B cell (primary cell): ENCODE results near the gene C7. TPM values are rescaled to one million over a fixed set of nuclear protein-coding genes. Genes with fewer than 3 reads are reported as not detected.

ENCODE experiments used
- ATAC-seq: fragments of 200-7000 bp; cut with Tn5 transposase; one replicate; pipeline ENCODE4 v1.10.0; 2021; ENCODE audit warnings: low read depth, mild to moderate bottlenecking, moderate number of reproducible peaks, moderate library complexity
- CTCF ChIA-PET: fragments of 350-600 bp; sonication (Branson Sonifier 250); formaldehyde crosslinking; loops from one replicate; lab custom pipeline; 2021; ENCODE audit warnings: antibody characterized with exemption, inconsistent platforms; lab: Charles Lee
- POLR2A ChIA-PET: fragments of 350-600 bp; sonication (Branson Sonifier 250); formaldehyde crosslinking; loops from one replicate; lab custom pipeline; 2021; ENCODE audit warnings: antibody characterized with exemption; lab: Charles Lee
- DNase-seq: peaks from one replicate; pipeline ENCODE4 v3.0.0; 2013
- H2AFZ ChIP-seq: 2 replicates; pipeline ENCODE4 v1.6.1; 2012; ENCODE audit warnings: mild to moderate bottlenecking, low read depth, low read length; ENCODE audit not compliant: insufficient read depth, poor library complexity, severe bottlenecking
- H3K27ac ChIP-seq, 2 donors: 1 replicate in 1 of 2; 2 replicates in 1 of 2; pipeline ENCODE4 v1.5.1; 2012 to 2013; ENCODE audit warnings: low read length in 2 of 2, mild to moderate bottlenecking in 2 of 2, moderate library complexity in 1 of 2
- H3K27me3 ChIP-seq, 4 experiments: fragments of 200-600 bp in 1 of 4; sonication (generic) in 1 of 4; replicated peaks in 1 of 4; 1 replicate in 2 of 4; 2 replicates in 2 of 4; pipeline versions ENCODE4 v1.6.1 to v1.7.0; 2013 to 2016; ENCODE audit warnings: low read length in 3 of 4, mild to moderate bottlenecking in 2 of 4, mixed read lengths in 1 of 4, moderate library complexity in 1 of 4; ENCODE audit not compliant: insufficient read depth in 4 of 4, control insufficient read depth in 3 of 4; ENCODE audit errors: control extremely low read depth in 1 of 4
- H3K36me3 ChIP-seq, 2 experiments: replicated peaks in 1 of 2; 1 replicate in 1 of 2; 2 replicates in 1 of 2; pipeline versions ENCODE4 v1.6.1 to v1.7.1; 2013; ENCODE audit warnings: low read length in 1 of 2; ENCODE audit not compliant: insufficient read depth in 2 of 2, control insufficient read depth in 1 of 2; ENCODE audit errors: control extremely low read depth in 1 of 2, extremely low read depth in 1 of 2
- H3K4me1 ChIP-seq, 2 donors: fragments of 200-600 bp in 1 of 2; sonication (generic) in 1 of 2; 1 replicate in 1 of 2; 2 replicates in 1 of 2; pipeline versions ENCODE4 v1.5.1 to v1.6.1; 2013 to 2017; ENCODE audit warnings: low read length in 2 of 2; ENCODE audit not compliant: control insufficient read depth in 2 of 2, insufficient read depth in 2 of 2
- H3K4me2 ChIP-seq: replicated peaks from 2 replicates; pipeline ENCODE3; 2012; ENCODE audit warnings: mild to moderate bottlenecking, low read depth, low read length; ENCODE audit not compliant: poor library complexity, severe bottlenecking
- H3K4me3 ChIP-seq, 5 experiments: fragments of 200-600 bp in 1 of 5; sonication (generic) in 1 of 5; 1 replicate in 3 of 5; 2 replicates in 2 of 5; pipeline versions ENCODE4 v1.5.1 to v1.7.0; 2011 to 2016; ENCODE audit warnings: low read length in 4 of 5, mild to moderate bottlenecking in 4 of 5, low read depth in 2 of 5, control low read depth in 1 of 5, moderate library complexity in 1 of 5; ENCODE audit not compliant: insufficient read depth in 1 of 5; ENCODE audit errors: control extremely low read depth in 1 of 5, extremely low read depth in 1 of 5
- H3K79me2 ChIP-seq: fragments of 200-600 bp; sonication (generic); one replicate; pipeline ENCODE4 v1.6.0; 2016; ENCODE audit warnings: low read length; ENCODE audit not compliant: control insufficient read depth, insufficient read depth
- H3K9ac ChIP-seq: fragments of 200-600 bp; sonication (generic); 2 replicates; pipeline ENCODE4 v1.6.1; 2017; ENCODE audit warnings: mild to moderate bottlenecking, low read length, moderate library complexity
- H3K9me3 ChIP-seq, 3 donors: one replicate each; pipeline versions ENCODE4 v1.6.1 to v1.7.1; 2013; ENCODE audit warnings: low read length in 2 of 3; ENCODE audit not compliant: control insufficient read depth in 2 of 3, insufficient read depth in 1 of 3; ENCODE audit errors: control extremely low read depth in 1 of 3
- H4K20me1 ChIP-seq: 2 replicates; pipeline ENCODE4 v1.6.0; 2012; ENCODE audit warnings: mild to moderate bottlenecking, low read length; ENCODE audit not compliant: insufficient read depth, control insufficient read depth, poor library complexity, severe bottlenecking
- H3K27ac Mint-ChIP-seq: one replicate; pipeline ENCODE4 v1.8.0; 2021; ENCODE audit warnings: mixed read lengths
- H3K27me3 Mint-ChIP-seq: one replicate; pipeline ENCODE4 v1.8.0; 2021; ENCODE audit warnings: mixed read lengths
- H3K4me1 Mint-ChIP-seq: one replicate; pipeline ENCODE4 v1.8.0; 2021; ENCODE audit warnings: mixed read lengths
- H3K4me3 Mint-ChIP-seq: one replicate; pipeline ENCODE4 v1.8.0; 2021; ENCODE audit warnings: mixed read lengths
- H3K9me3 Mint-ChIP-seq: one replicate; pipeline ENCODE4 v1.8.0; 2022; ENCODE audit warnings: mixed read lengths; ENCODE audit not compliant: insufficient read depth
- EZH2 ChIP-seq: IDR thresholded peaks from 2 replicates; pipeline ENCODE4 v1.6.1; 2012; ENCODE audit warnings: borderline replicate concordance, low read depth, mild to moderate bottlenecking, moderate library complexity, low read length; ENCODE audit not compliant: insufficient read depth, poor library complexity, severe bottlenecking
- WGBS: methylation state at CpG from one replicate; pipeline ENCODE4 v1.1.5; 2013; ENCODE audit warnings: missing lambda C conversion rate; ENCODE audit not compliant: insufficient coverage; 5-methylcytosine and 5-hydroxymethylcytosine counted together
- intact Hi-C: fragments of 100-400 bp; cut with micrococcal nuclease; formaldehyde crosslinking; loops from one replicate; pipeline ENCODE4 v1.10.0; 2022
- polyA plus RNA-seq: library from polyadenylated mRNA; depleted of rRNA; stranded (reverse); fragments of >200 nt; gene quantifications from 2 replicates; pipeline ENCODE4 v1.2.3, GENCODE V29; 2012
- total RNA-seq, 2 donors: library from RNA; stranded (reverse); fragments of 120-200 nt in 1 of 2; gene quantifications; 1 replicate in 1 of 2; 2 replicates in 1 of 2; pipeline versions ENCODE4 v1.2.3 to v1.2.4, GENCODE V29; 2013 to 2022
- TF ChIP-seq, protein P1 (sequence below): fragments of 200-600 bp; IDR thresholded peaks from one replicate; pipeline ENCODE4 v1.8.0; 2022; ENCODE audit warnings: antibody characterized with exemption, mild to moderate bottlenecking

The C7 gene
- total and polyA plus RNA-seq, 2 donors (not counting 1 experiment from before 2014, with no cell fraction given), result not detected

GRCh38 chr5:40988746-40989510, 79.6 kb downstream of the C7 start:
- no peaks in the 10 kb centered on the region for H3K36me3 ChIP-seq
- no peaks in the 10 kb centered on the region for H3K79me2 ChIP-seq
- no peaks in the 10 kb centered on the region for H4K20me1 ChIP-seq
- no peak overlapping the region for H3K27ac Mint-ChIP-seq
- DNase-seq (no peak), ATAC-seq (no peak)
- no peaks in the 10 kb centered on the region for H3K4me1 ChIP-seq
- H3K4me3 ChIP-seq, result no peak overlapping the region
- 89% methylated on average over 4 of the region's 8 CpGs for WGBS
- H3K9me3 ChIP-seq, result no peaks in the 10 kb centered on the region
- H3K4me1 Mint-ChIP-seq, result no peaks in the 10 kb centered on the region
- no peak overlapping the region for H3K4me2 ChIP-seq
- no peak overlapping the region for H3K9ac ChIP-seq
- intact Hi-C loops, result no loop called here
- peaks cover 4% of the 10 kb centered on the region for H3K27me3 Mint-ChIP-seq
- ChIA-PET POLR2A (no interaction called here), CTCF (no interaction called here)
- H3K27ac ChIP-seq, result no peak overlapping the region
- peaks cover 6% of the 10 kb centered on the region for H3K9me3 Mint-ChIP-seq
- no peak overlapping the region for H3K4me3 Mint-ChIP-seq
- no peak for TF ChIP-seq EZH2
- TF ChIP-seq, protein P1, sequence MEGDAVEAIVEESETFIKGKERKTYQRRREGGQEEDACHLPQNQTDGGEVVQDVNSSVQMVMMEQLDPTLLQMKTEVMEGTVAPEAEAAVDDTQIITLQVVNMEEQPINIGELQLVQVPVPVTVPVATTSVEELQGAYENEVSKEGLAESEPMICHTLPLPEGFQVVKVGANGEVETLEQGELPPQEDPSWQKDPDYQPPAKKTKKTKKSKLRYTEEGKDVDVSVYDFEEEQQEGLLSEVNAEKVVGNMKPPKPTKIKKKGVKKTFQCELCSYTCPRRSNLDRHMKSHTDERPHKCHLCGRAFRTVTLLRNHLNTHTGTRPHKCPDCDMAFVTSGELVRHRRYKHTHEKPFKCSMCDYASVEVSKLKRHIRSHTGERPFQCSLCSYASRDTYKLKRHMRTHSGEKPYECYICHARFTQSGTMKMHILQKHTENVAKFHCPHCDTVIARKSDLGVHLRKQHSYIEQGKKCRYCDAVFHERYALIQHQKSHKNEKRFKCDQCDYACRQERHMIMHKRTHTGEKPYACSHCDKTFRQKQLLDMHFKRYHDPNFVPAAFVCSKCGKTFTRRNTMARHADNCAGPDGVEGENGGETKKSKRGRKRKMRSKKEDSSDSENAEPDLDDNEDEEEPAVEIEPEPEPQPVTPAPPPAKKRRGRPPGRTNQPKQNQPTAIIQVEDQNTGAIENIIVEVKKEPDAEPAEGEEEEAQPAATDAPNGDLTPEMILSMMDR, result no peak
- no peaks in the 10 kb centered on the region for H3K27me3 ChIP-seq
- H2AFZ ChIP-seq, result no peak overlapping the region

- Mint-ChIP-seq H3K4me1 (no peaks in the 10 kb centered on the region), H3K9me3 (peaks cover 6% of the 10 kb centered on the region), H3K27me3 (peaks cover 4% of the 10 kb centered on the region), H3K4me3 (no peak overlapping the region), H3K27ac (no peak overlapping the region)
- ATAC-seq (no peak), DNase-seq (no peak)
- no peak overlapping the region for H3K9ac ChIP-seq
- H3K4me3 ChIP-seq, result no peak overlapping the region
- ChIA-PET POLR2A (no interaction called here), CTCF (no interaction called here)
- H3K4me2 ChIP-seq, result no peak overlapping the region
- no peaks in the 10 kb centered on the region for H4K20me1 ChIP-seq
- intact Hi-C loops, result no loop called here
- no peak overlapping the region for H3K27ac ChIP-seq
- no peaks in the 10 kb centered on the region for H3K27me3 ChIP-seq
- no peaks in the 10 kb centered on the region for H3K36me3 ChIP-seq
- WGBS, result no CpG with 5 or more reads among the region's 2 CpGs
- no peak overlapping the region for H2AFZ ChIP-seq
- no peaks in the 10 kb centered on the region for H3K4me1 ChIP-seq
- TF ChIP-seq, protein P1, result no peak
- no peak for TF ChIP-seq EZH2
- no peaks in the 10 kb centered on the region for H3K9me3 ChIP-seq
- H3K79me2 ChIP-seq, result no peaks in the 10 kb centered on the region
These were observed 82.1 kb downstream of the C7 start for GRCh38 chr5:40991168-40991980.
